ENCODE results near the gene MLEC.
A peak's percentile ranks its signal among the peaks of the same experiment; 100 is the strongest.

MLEC gene

GRCh38 chr12:120705618-120706017 is 18.7 kb downstream of the MLEC start:
- TF ChIP-seq CTCF (IDR thresholded peaks at IDR 0.05; ENCODE audit: control extremely low read depth, extremely low read depth, low read depth, missing control alignments), result no peak
- DNase-seq (ENCODE audit: extremely low spot score), result no peak
- CTCF ChIA-PET, result interaction anchor here (1.0 to 1.3 kb wide), 3 partner anchors 11 to 61 kb away, joined by 3 to 5 read pairs (median 3); no protein-coding TSS in a partner anchor
- POLR2A ChIA-PET, result no interaction called here

- CTCF ChIA-PET, result interaction anchor here (1.0 to 1.3 kb wide), 3 partner anchors 12 to 61 kb away, joined by 3 to 5 read pairs (median 3); no protein-coding TSS in a partner anchor
- no peak for DNase-seq (ENCODE audit: extremely low spot score)
- POLR2A ChIA-PET, result no interaction called here
- TF ChIP-seq CTCF (IDR thresholded peaks at IDR 0.05; ENCODE audit: control extremely low read depth, extremely low read depth, low read depth, missing control alignments), result no peak
Observed at GRCh38 chr12:120706029-120706428, 19.1 kb downstream of the MLEC start.

GRCh38 chr12:120708651-120709050 is 21.7 kb downstream of the MLEC start:
- no peak for DNase-seq (ENCODE audit: extremely low spot score)
- ChIA-PET POLR2A (no interaction called here), CTCF (interaction anchor here (1.2 to 4.7 kb wide), 8 partner anchors 9 to 126 kb away, joined by 3 to 42 read pairs (median 4); no protein-coding TSS in a partner anchor)

GRCh38 chr12:120710031-120710804 is 23.3 kb downstream of the MLEC start, which contains the start of gene UNC119B:
UNC119B (plus strand) TSS chr12:120710458; CDS start chr12:120710475, 17 bp downstream.
- DNase-seq (ENCODE audit: extremely low spot score), result peak; percentile 88
- TF ChIP-seq CTCF (IDR thresholded peaks at IDR 0.05; ENCODE audit: control extremely low read depth, extremely low read depth, low read depth, missing control alignments), result no peak
- ChIA-PET CTCF (interaction anchor here (1.0 to 4.7 kb wide), 10 partner anchors 10 to 262 kb away, joined by 3 to 42 read pairs (median 4); partner anchors contain the start of genes ACADS and POP5), POLR2A (interaction anchor here (0.8 kb wide), 1 partner anchor 9 kb away, joined by 5 read pairs; no protein-coding TSS in a partner anchor)

More at GRCh38 chr12:120708651-120709050, 21.7 kb downstream of the MLEC start:
- no peak for TF ChIP-seq CTCF (IDR thresholded peaks at IDR 0.05; ENCODE audit: control extremely low read depth, extremely low read depth, low read depth, missing control alignments)

- no peak for TF ChIP-seq CTCF (IDR thresholded peaks at IDR 0.05; ENCODE audit: control extremely low read depth, extremely low read depth, low read depth, missing control alignments)
- CTCF ChIA-PET, result interaction anchor here (1.3 to 4.7 kb wide), 7 partner anchors 10 to 261 kb away, joined by 4 to 42 read pairs (median 5); partner anchors contain the start of genes ACADS and POP5
- DNase-seq (ENCODE audit: extremely low spot score), result peak; percentile 50
- POLR2A ChIA-PET, result interaction anchor here (0.8 kb wide), 1 partner anchor 9 kb away, joined by 5 read pairs; no protein-coding TSS in a partner anchor
Observed at GRCh38 chr12:120710805-120711296, 23.9 kb downstream of the MLEC start.

- DNase-seq (ENCODE audit: extremely low spot score), result no peak
- no peak for TF ChIP-seq CTCF (IDR thresholded peaks at IDR 0.05; ENCODE audit: control extremely low read depth, extremely low read depth, low read depth, missing control alignments)
- POLR2A ChIA-PET, result interaction anchor here (0.8 kb wide), 1 partner anchor 8 kb away, joined by 5 read pairs; no protein-coding TSS in a partner anchor
- CTCF ChIA-PET, result interaction anchor here (1.3 to 4.7 kb wide), 7 partner anchors 9 to 261 kb away, joined by 4 to 42 read pairs (median 5); partner anchors contain the start of genes ACADS and POP5
Observed at GRCh38 chr12:120711411-120711810, 24.5 kb downstream of the MLEC start.
